HK-2 (cell line): ENCODE measurements around the gene PYM1.

Source experiments
- DNase-seq: peaks from one replicate; pipeline ENCODE4 v3.0.0-alpha.2; 2018; ENCODE audit not compliant: unreplicated experiment

Gene PYM1

GRCh38 chr12:55927588-55928502, at the start of gene PYM1:
Gene PYM1, minus strand, starts transcription at chr12:55927894. Its CDS starts 133 bp downstream, at chr12:55927761.
- peak; percentile 70 for DNase-seq

DNA sequence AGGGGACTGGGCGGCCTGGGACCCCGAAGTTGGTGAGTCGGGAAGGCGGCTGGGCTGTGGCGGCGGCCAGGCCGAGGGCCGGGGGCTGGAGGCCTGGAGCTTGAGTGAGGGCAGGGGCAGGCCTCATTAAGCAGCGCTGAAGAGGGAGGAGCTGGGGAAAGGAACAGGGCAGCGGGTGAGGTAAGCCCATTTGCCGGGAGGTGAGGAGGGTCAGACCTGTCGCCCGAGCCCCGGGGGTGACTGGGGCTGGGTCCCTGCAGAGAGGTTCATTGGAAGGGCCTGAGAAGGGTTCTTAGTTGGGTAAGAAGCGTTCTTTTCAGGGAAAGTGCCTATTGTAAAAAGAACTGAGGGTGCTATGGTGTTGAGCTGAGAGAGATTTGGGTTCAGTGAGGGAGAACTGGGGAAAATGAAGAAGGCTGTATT, 46.6 kb upstream of the PYM1 start:
- peak; percentile 65 for DNase-seq

DNA sequence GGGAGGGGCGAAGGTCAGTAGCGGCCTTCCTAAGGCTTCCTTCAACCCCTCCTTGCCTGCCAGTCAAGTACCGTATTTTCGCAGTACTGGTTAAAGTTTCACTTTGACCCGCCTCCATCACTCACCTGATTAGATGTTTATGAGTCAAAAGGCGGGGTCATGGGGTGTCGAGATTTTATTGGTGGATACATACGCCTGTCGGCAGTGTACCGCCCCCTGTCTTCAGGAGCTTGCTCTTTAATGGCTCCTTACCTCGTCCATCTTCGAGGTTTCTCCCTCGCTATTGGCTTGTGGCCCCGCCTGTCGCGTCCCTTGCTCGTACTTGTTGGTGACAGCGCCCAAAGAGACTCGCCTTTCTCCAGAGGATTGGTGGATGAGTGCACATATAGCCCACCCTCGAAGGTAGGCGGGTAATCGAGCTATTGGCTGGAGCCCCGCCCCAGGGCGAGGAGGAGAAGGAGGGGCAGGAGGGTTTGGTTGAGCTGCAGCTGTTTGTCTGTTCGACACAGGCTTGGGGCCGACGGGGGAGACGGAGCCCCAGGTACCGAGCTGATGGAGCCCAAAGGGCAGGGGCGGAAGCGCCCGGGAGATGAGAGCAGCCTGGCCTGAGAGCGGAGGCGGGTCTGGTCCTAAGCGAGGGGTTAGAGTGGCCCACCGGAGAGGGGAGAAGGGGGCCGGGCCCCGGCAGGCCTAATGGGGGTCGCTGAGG, 46.1 kb upstream of the PYM1 start, which contains the start of gene RAB5B:
Gene RAB5B (plus strand): TSS at position 480 of the 709 bp plus-strand sequence. CDS start 12,883 bp downstream, outside the sequence.
- DNase-seq = peak; percentile 99

DNA sequence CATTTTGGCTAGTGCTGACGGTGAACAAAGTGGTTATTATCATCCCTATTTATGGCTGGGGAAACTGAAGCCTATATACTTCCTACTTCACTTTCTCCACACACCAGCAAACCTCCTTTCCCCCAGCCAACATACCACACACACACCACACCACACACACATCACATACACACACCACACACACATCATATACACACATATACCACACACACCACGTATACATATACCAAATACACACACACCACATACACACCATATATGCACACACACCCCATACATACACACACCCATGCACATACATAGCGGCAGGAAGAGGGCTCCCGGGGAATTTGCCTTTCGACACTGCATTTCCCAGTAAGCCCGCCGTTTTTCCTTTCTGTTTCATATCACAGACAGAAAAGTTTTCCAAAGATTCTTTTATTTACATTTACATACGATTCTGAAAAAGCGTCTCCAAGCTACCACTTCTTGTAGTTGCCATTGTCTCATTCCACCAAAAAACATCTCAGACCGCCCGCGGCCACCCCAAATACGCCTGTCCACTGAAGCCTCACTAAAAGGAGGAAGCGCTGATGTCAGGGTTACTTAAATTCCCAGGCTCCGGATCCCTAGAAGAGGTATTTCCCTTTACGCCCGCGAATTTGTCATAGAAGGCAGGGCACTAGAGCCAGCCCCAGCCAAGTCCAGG, 45.4 kb upstream of the PYM1 start:
- DNase-seq = no peak

DNA sequence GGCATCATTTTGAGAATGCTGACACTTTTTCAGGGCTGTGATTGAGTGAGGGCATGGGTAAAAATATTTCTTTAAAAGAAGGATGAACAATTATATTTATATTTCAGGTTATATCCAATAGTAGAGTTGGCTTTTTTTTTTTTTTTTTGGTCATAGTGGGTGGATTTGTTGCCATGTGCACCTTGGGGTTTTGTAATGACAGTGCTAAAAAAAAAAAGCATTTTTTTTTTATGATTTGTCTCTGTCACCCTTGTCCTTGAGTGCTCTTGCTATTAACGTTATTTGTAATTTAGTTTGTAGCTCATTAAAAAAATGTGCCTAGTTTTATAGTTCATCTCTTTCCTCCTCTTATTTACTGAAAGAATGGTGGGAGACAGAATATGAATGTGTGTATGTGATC, 44.8 kb upstream of the PYM1 start:
- no peak for DNase-seq

- peak; percentile 36 for DNase-seq
Measured at GRCh38 chr12:55972042-55972441, 44.3 kb upstream of the PYM1 start.

DNA sequence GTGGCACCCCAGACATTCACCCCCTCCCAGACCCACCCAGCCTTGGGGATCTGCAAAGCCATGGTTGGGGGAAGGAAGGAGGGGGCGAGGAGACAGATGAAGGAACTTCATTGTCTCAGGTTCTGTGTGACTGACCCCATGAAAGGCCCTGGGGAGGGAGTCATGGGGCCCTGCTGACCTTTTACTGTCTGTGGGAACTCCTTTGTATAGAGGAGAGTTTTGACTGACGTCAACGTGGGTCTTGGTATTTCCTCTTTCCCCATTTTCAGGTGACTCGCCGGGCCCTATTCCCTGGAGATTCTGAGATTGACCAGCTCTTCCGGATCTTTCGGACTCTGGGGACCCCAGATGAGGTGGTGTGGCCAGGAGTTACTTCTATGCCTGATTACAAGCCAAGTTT, 43.1 kb upstream of the PYM1 start:
- no peak for DNase-seq

- DNase-seq = no peak
Measured at GRCh38 chr12:55969356-55969755, 41.7 kb upstream of the PYM1 start.

GRCh38 chr12:55966408-55967281, 39.0 kb upstream of the PYM1 start, which contains the start of gene CDK2:
Gene CDK2, plus strand, starts transcription at chr12:55966830. Its CDS starts 179 bp downstream, at chr12:55967009.
- DNase-seq = peak; percentile 85

- DNase-seq = no peak
Measured at GRCh38 chr12:55965941-55966407, 38.3 kb upstream of the PYM1 start, which contains the start of gene PMEL. Gene PMEL, minus strand, starts transcription at chr12:55966042. Its CDS starts 31 bp downstream, at chr12:55966011.

DNA sequence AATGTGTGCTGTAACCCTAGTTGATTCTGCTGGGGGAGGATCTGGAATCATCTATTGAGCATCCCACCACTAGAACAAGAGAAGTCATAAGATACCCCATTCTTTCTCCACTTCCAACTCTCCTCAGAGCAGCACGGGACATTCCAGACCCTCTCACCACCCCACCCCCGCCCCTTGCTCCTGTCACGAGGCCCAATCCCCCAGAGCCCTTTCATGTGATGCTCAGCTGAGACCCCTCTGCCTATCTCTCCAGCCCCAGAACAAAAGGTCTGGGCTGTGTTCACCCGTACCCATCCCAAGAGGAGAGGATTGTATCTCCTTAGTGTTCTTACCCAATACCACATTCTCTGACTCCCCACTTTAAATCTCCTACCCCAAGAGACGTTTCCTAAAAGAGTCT, 37.5 kb upstream of the PYM1 start:
- DNase-seq = no peak

- DNase-seq = no peak
Measured at GRCh38 chr12:55963760-55964159, 36.1 kb upstream of the PYM1 start.

DNA sequence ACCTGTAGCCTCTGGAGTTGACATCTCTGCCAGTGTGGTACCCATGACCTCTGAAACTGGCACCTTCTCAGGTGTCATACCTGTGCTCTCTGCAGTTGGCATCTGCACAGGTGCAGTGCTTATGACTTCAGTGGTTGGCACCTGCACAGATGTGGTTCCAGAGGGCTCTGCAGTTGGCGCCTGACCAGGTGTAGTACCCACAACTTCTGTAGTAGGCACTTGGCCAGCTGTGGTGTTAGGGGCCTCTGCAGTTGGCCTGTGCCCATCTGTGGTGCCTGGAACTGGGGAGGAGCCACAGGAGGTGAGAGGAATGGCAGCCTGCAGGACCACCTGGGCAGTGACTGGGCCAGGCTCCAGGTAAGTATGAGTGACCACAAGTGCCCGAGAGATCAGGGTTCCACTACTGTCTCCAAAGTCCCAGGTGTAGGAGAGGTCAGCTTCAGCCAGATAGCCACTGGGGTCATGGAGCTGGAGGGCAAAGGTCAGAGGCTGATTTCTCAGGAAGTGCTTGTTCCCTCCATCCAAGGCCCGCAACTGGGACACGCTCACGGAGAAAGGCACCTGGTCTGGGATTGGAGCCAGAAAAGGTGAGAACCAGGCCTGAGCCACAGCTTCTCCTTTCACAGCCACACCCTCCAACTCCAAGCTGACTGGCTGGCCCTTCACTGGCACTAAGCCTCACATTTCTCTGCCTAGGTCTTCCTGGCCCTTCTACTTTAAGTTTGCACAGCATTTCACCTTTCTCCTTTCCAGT, 29.6 kb upstream of the PYM1 start:
- no peak for DNase-seq

DNA sequence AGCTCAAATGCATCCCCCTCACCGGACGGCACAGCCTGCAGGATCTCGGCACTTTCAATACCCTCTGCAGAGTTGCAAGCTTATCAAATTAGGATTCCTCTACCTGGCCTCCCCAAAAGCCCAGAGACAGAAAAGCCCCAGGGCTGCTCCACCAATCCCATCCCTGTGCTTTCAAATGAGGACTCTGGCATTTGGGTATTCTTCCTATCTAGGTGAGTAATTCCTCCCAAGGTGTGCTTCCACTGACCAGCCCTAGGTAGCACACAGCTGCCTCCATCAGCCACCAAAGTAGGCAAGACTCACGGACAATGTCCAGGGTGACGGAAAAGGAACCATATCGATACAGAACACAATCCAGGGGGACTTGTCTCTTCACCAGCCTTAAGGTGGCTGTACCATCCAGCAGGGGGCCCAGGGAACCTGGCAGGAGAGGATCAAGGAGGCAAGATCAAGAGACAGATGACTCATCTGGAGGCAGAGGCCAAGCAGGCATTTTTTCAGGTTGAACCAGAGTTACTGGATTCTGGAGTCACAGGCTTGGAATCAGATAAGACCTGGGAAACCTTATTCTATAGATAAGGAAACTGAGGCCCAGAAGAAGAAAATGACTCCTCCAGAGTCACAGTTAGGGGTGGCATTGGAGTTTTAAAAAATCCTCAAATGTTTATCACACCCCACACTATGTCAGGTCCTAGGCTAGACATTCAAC, 28.3 kb upstream of the PYM1 start:
- peak; percentile 71 for DNase-seq

DNA sequence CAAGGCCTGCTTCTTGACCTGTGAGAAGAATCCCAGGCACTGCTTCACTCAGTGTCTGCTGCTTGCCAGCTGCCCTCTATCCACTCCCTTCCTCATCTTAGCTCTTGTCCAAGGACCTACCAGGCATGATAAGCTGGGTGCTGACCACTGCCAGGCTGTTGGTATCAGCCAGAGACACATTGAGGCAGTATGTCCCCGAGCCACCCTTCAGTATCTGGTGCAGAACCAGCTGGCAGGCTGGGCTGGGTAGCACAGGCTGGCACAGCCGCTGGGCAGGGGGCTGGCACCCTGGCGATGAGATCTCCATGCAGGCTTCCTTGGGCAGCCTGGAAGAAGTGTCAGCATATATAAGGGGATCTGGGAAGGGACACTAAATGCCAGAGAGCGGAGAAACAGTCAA, 27.6 kb upstream of the PYM1 start:
- DNase-seq = no peak

GRCh38 chr12:55946553-55946952, 18.9 kb upstream of the PYM1 start:
- no peak for DNase-seq

- no peak for DNase-seq
Measured at GRCh38 chr12:55942577-55943136, 15.0 kb upstream of the PYM1 start.

DNA sequence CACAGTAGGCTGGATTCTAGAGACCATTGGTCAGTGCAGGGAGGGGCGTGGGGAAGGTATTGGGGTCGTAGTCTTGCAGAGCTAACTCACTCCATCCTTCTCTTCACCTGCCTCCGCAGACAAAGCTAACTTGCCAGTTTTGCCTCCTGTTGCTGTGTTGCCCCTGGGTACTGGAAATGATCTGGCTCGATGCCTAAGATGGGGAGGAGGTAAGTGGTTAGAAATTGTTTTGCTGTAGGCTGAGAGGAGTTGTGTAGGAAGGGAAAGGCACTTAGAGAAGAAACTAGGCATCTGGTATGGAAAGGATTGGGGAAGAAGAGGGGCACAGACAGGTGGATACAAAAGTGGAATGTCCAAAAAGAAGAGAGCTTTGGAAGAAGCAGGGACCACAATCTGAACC, 14.4 kb upstream of the PYM1 start:
- no peak for DNase-seq

DNA sequence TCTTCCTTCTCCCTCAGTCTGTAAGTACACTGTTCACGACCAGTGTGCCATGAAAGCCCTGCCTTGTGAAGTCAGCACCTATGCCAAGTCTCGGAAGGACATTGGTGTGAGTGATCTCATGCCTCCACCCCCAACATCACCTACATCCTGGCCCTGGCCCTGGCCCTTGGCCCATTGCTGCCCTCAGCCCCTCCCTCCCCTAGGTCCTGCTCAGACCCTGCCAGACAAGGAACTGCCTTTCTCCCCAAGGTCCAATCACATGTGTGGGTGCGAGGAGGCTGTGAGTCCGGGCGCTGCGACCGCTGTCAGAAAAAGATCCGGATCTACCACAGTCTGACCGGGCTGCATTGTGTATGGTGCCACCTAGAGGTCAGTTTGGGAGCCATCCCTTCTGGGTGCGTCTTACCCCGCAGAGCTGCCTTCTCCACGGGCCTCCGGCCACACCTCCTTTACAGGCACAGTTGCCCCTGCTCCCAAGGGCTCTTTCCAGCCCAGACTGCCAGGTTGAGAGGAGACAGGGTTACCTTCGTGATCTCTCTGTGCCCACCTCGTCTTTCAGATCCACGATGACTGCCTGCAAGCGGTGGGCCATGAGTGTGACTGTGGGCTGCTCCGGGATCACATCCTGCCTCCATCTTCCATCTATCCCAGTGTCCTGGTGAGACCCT, 12.5 kb upstream of the PYM1 start:
- peak; percentile 89 for DNase-seq
